Stimulated activated CD4-positive, alpha-beta T cell treated with anti-CD3 and anti-CD28 coated beads, Interleukin-1b, Interleukin-23, amount 100 ng/mL, for 4 hours (primary cell): ENCODE data around the gene ZSCAN5A.
"Not testable (repeated sequence)": the region's sequence is repeated elsewhere in the genome, so short reads cannot be mapped to it uniquely, and the experiment has no call there.

Experiments
- DNase-seq, 2 donors: peaks; one replicate each; pipeline ENCODE4 v3.0.0-alpha.2; 2020; ENCODE audit warnings: low read depth in 2 of 2

ZSCAN5A gene

DNA sequence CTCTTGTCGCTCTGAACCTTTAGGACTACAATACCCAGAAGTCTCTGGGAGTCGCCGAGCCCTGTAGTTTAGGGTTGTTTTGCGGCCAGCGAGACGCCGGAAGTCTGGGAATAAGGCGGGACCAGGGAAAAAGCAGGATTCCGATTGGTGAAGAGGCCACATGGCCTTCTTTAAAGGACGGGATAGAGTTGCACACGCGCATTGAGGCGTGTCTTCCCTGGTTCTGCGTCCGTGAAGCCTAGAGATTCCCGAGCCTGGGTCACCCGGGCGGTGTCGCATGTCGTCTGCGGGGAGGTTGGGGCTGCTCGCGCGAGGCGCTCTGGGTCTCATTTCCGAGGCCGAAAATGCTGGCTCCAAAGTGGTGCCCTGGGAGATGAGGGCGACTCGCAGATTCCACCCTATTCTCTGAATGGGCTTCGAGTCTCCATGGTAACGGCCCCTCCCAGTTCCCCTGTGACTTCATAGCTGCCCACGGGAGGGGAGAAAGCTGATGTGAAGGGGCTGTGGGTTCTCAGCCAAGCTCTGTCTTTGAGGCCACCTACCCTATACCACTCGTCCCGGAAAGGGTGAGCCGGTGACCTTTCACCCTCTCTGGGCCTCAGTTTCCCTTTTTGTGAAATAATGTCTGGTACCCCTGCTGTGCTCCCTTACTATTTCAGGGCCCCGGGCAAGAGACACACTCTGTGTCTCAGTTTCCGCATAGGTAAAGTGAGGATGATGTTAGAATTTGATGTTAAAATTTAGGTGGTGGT, 614 bp upstream of the ZSCAN5A start:
- DNase-seq = peak; percentile 74 to 86

DNA sequence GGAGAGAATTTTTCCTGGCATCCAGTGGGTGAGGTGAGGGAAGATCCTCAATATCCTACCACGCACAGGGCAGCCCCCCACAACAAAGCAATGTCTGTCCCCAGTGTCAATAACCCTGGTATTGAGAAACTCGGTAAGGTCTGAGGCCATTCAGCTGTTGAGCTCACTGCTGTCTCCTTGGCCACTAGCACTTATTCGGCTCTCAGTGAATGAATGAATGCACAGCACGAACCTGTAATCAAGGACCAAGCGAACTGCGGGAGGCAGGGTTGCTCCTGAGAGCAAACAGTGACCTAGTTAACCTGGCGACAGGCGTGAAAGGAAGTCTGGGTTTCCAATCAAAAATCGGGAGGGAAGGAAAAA, 640 bp downstream of the ZSCAN5A start:
- DNase-seq = no peak

DNA sequence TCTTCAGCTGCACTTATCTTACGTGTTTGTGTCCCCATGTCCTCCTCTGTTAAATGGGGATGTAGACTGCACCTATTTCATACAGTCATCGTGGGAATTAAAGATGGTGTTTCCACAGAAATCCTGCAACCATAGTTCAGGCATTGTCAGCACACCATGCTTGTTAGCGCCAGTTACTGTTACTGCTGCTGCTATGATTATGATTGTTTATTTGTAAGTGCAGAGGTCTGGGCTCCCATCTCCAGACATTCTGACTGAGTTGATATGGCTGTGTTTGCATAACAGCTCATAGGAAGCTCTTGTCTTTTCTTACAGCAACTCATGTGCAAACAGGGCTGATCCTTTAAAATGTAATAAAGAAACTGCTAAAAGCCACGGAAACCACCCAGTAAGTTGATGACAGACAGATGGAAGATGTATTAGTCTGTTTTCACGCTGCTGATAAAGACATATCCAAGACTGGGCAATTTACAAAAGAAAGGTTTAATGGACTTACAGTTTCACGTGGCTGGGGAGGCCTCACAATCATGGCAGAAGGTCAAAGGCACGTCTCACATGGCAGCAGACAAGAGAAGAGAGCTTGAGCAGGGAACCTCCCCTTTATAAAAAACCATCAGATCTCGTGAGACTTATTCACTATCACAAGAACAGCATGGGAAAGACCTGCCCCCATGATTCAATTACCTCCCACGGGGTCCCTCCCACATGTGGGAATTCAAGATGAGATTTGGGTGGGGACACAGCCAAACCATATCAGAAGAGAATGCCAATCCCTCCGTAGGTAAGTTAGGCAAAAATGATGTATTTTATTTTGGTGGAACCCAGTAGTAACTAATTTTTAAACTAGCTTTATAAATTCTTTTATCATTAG, 1.6 kb downstream of the ZSCAN5A start:
- DNase-seq = no peak

DNA sequence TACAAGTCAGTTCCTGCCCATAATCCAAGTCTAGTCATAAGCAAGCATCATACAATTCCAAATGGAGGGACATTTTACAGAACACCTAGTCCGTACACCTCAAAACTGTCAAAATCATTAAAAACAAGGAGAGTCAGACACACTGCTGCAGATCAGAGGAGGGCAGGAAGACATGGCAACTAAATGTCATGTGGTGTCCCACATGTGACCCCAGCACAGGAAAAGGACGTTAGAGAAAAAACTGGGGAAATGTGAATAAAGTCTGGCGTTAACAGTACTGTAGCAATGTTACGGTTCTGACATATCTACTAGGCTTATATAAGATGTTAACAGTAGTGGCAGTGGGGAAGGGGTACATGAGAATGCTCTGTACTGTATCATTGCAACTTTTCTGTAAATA, 2.3 kb downstream of the ZSCAN5A start:
- DNase-seq = no peak

DNA sequence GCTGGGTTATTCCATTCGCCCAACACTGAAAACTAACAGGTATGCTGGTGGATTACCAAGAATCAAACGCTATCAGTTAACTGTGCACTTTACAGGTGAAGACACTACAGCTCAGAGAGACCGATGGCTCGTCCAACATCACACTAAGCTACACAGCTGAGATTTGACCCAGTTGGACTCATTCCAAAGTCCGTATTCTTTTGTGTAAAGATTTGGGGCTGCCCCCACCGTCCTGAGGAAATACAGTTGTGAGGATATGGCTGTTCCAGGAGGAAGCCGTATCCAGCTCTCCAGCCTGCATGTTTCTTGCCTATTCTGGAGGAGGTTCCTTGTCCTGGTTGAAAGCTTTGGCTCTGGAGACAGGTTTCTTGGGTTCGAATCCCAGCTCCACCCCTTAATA, 4.2 kb downstream of the ZSCAN5A start:
- no peak for DNase-seq

DNA sequence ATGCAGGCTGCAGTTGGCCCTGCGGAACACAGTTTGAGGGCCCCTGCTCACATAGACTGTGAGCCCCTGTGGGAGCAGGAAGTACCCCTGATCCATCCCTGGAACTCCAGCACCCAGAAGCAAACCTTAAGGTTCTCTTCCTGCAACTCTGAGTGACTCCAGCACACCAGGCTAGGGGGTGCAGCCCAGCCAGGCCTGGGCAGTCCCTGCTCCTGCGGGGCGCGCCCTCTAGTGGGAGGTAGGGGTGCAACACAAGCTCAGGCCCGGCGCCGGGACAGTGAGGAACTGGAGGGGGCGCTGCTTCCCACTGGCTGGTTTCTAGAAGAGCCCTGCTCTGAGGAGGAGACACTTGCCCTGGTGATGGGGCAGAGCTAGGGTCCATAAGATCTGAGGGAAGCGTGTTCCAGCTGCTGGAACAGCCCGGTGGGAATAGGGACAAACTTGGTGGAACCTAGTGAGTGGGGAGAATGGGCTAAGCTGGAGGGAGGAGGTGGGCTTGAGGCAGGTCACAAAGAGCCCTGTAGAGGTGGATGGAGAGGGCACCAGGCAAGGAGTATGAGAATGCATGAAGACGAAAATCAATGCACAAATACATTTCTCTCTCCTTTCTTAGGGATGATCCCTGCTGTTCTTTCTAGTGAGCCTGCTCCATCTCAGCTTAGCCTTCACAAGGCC, 5.0 kb downstream of the ZSCAN5A start:
- peak; percentile 10 to 35 for DNase-seq

DNA sequence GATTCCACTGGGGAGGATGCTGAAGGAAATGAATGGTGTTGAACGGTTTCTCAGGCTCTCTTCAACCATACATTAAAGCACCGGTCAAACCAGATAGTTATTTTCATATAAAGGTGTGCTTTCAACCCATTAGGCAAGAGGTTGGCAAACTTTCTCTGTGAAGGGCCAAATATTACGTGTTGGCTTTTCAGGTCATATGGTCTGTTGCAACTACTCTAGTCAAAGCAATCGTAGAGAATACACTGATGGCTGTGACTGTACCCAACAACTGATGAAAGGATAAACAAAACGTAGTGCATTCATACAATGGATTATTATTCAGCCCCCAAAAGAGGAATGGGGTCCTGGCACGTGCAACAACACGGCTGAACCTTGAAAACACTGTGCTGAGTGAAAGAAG, 5.8 kb downstream of the ZSCAN5A start:
- no peak for DNase-seq

DNA sequence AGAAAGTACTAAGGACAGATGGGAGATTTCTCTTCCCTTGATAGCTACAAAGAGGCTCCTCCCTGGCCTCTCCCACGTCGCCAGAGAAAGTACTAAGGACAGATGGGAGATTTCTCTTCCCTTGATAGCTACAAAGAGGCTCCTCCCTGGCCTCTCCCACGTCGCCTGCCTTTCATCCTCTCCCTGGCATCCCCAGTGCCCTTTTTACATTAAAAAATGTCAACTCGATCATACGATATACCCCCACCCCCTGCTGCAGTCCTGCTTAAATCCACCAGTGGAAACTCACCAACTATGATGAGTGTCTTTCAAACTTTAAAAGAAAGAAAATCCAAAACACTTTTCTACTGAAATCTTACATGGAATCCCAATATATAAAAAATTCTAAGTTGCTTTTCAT, 7.6 kb downstream of the ZSCAN5A start:
- DNase-seq = not testable (repeated sequence)

DNA sequence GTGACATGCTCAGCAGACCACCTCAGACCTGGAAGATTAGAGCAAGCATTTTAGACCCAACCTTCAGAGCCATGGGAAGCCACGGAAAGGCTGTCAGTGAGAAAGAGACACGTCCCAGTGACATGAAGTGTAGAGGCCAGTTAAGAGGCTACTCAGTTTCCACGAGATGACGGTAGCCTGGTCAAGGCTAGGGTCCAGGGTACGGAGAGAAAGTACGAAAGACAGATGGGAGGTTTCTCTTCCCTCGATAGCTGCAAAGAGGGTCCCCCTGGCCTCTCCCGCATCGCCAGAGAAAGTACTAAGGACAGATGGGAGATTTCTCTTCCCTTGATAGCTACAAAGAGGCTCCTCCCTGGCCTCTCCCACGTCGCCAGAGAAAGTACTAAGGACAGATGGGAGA, 8.6 kb downstream of the ZSCAN5A start:
- DNase-seq = no peak

DNA sequence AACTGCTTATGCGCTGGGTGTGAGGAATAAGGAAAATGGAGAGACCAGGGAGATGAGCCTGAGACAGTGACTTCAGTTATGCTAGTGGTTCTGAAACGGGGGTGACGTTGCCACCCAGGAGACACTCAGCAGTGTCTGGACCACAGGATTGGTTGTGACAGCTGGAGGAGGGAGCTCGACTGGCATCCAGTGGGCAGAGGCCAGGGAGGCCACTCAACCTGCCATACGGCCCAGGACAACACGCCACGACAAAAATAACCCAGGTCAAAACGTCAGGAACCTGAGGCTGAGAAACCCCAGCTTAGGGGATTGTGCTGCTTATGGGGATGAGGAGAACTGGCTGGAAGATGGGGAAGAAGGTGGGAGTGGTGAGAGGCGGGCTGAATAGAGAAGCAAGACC, 10.4 kb downstream of the ZSCAN5A start:
- DNase-seq = no peak

DNA sequence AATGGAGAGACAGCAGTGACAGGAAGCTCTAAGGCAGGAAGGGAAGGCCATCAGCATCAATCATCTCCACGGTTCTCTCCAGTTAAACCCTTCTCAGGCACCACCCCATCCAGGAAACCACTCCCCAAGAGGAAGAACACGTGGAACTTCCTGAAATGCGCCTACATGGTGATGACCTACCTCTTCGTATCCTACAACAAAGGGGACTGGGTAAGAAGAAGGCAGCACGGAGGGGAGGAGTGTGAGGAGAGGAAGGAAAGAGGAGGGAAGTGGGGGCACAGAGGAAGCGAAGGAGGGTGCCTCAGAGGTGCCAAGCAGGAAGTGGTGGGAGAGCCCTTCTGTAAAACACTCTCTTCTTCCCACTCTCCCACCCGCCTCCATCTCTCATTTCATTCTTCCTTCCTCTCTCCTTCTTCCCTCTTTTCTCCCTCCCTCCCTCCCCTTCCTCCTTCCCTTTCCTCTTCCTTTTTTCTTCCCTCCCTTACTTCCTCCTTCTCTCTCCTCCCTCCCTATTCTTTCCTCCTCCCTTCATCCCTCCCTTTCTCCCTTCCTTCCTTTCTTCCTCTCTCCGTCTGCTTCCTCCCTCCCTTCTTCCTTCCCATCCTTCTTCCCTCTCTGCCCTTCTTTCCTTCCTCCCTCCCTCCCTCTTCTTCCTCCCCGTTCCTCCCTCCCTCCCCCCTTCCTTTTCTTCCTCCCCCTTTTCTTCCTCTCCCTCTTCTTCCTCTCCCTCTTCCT, 12.6 kb downstream of the ZSCAN5A start:
- no peak for DNase-seq

DNA sequence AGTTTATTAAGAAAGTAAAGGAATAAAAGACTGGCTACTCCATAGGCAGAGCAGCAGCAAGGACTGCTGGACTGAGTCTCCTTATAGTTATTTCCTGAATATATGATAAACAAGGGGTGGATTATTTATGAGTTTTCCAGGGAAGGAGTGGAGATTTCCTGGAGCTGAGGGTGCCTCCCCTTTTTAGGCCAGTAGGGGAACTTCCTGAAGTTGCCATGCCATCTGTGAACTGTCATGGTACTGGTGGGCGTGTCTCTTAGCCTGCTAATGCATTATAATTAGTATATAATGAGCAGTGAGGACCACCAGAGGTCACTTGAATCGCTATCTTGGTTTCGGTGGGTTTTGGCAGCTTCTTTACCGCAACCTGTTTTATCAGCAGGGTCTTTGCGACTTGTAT, 13.5 kb downstream of the ZSCAN5A start:
- DNase-seq = no peak

DNA sequence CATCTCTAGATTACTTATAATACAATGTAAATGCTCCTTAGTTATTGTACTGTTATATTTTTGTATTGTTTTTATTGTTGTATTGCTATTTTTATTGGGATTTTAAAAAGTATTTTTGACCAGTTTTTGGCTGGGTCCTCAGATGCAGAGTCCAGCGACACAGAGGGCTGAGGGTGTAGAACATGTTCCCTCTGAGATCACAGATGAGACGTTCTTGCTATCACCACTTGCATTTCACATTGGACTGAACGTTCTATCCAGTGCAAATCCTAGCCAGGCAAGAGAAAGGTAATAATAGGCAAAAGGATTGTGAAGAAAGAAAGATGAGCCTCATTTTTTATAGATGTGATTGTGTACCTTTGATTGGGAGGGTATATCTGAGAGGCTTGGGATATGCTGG, 15.0 kb downstream of the ZSCAN5A start:
- no peak for DNase-seq

DNA sequence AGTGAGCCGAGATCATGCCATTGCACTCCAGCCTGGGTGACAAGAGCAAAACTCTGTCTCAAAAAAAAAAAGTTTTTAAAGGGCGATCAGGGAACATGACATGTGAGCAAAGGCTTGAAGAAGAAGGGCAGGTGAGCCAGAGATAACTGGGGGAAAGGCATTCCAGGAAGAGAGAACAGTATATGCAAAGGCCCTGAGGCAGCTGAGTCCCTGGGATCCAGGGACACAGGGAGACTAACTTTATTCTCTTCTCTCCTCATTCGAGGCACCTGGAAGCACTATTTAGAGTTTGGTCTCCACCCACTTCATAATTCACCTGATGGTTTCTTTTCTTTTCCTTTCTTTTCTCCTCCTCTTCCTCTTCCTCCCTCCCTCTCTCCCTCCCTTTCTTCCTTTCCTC, 17.6 kb downstream of the ZSCAN5A start:
- DNase-seq = no peak

DNA sequence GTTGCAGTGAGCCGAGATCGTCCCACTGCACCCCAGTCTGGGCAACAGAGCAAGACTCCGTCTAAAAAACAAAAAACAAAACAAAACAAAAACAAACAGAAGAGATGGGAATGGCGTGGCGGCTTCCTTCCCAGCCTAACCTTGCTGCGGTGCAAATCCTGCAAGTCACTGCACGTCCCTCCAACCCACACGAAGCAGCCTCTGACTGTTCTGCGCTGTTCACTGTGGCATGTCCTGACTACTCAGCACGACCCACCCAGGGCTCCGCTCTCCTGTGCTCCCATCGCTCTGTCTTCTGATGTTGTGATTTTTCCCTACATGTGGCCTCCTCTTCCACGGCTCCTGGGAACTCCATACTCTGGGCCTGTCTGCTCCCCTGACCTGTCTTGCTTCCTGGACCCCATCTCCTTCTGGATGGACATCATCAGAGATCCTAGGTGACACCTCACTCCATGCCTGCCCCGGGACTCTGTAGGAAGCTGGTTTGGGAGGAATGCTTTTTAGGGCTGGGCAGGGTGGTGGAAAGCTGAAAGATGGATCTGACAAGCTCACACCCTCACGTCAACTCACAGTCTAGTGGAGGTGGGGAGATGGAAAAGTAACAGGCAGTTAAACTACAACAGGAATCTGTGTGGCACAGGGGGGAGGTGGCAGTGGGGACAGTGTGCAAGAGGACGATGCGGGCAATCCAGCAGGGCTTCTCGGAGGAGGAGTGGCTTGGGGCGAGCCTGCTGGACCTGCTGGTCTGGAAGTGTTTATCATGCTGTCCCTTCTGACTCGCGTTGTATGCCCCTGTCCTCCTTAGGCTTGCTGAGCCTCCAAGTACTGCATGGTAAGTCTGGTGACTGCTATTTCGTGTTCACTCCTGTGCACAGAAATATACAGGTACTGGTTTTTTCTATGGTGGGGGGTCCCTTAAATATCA, 18.8 kb downstream of the ZSCAN5A start:
- DNase-seq = no peak

DNA sequence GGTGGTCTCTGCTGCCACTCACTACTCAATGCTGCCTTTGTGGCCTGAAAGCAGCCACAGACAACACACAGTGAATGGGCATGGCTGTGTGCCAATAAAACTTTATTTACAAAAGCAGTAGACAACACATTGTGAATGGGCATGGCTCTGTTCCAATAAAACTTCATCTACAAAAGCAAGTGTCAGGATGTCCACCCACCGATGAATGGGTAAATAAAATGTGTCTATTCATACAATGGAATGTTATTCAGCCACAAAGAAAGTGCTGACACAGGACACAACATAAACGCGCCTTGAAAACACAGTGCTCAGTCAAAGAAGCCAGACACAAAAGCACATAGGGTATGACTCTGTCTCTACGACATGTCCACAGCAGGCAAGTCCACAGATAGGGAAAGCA, 20.1 kb downstream of the ZSCAN5A start:
- DNase-seq = no peak

DNA sequence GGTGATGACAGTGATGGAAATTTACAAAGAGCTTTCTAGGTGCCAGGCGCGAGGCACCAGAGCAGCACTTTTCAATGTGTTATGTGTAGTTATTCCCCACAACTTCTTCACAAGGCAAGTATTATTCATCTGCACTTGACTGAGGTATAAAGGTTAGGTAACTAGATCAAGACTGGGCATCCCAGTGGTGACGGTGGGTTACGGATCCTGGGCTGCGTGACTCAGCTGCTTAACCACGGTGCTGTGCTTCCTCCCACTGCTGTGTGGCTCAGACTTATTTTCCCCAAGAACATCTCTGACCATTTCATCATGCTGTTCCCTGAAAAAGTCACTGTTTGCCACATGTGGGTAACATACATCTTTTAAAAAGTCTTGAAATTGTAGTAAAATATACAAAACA, 22.8 kb downstream of the ZSCAN5A start:
- DNase-seq = no peak

DNA sequence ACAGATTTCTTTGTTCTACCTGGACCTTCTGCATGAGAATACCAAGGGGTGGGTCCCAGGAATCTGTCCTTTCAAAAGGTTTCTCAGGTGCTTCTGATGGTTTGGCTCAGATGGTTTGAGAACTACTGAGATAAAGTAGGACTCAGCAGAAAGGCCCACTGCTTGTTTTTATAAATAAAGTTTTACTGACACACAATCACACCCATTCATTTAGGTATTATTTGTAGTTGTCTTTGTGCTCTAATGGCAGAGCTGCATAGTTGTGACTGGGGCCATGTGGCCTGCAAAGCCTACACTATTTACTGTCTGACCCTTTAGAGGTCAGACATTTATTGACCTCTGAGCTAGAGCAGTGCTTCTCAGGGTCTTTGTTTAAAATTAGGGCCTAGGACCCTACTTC, 24.5 kb downstream of the ZSCAN5A start:
- no peak for DNase-seq

DNA sequence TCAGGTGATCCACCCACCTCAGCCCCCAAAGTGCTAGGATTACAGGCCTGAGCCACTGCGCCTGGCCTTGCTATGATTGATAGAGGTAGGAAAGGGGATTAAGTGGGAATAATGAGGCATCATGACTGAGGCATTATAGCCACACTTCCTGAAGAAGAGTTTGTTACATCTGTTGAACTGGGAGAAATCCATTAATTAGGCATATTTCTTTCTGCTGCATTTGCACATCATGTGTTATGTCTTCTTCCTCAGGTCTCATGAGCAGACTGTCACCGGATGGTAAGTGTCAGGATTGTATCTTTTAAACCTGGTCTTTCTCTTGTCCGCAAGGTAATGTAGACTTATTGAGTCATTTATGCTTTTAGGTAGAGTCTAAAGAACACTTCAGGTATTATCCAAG, 29.9 kb downstream of the ZSCAN5A start:
- no peak for DNase-seq

DNA sequence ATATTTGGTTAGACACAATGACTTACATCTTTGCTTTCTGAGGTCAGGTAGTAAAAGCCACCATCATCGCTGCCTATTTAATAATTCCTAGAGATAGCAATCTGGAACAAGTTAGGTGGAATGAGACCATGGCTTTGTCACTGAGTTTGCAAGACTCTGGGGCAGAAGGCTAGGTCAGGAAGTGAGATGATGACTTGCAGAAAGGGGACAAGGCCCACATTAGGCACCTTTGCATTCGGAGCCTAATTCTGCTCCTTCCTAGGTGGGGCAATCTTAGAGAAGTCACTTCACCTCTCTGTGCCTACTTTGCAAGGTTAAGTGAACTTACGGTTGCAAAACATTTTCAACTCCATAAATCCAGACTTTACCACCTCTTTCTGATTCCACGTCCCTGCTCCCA, 31.8 kb downstream of the ZSCAN5A start:
- no peak for DNase-seq

DNA sequence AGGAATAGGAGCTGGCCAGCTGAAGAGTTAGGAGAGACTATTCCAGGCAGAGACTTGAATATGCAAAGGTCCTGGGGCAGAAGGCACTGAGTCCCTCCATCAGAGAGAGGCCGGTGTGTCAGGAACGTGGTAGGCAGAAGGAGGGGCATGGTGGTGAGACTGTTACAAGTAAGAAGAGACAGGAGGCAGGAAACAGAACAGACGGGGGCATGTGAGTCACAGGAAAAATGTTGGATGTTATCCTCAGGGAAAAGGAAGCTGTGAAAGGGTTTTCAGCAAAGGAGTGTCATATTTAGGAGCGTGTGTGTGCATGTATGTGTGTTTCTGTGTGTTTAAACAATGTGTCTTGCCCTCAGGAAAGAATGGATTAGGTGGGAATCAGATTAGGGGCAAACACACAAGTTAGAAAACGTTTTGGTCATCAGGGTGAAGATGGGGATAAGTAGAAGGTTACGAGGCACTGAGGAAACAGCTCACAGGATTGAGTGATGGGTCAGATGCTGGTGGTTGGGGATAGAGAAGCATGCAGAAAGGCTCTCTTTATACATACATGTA, 41.0 kb downstream of the ZSCAN5A start:
- DNase-seq = no peak
